Mesenchymal stem cell (in vitro differentiated cells and primary cell): Measurements from ENCODE around the gene MRO. TPM values are rescaled to one million over a fixed set of nuclear protein-coding genes. Genes with fewer than 3 reads are reported as not detected.

Experiments
- DNase-seq: peaks from one replicate; pipeline ENCODE4 v3.0.0-alpha.2; 2013
- H2AFZ ChIP-seq: one replicate; pipeline ENCODE4 v1.6.1; 2013; ENCODE audit warnings: low read depth, mild to moderate bottlenecking, control low read depth, inconsistent platforms, low read length, moderate library complexity
- H2AK5ac ChIP-seq: 2 replicates; pipeline ENCODE4 v1.6.1; 2013; ENCODE audit warnings: low read length, moderate library complexity, mild to moderate bottlenecking, inconsistent platforms; ENCODE audit not compliant: severe bottlenecking
- H2BK120ac ChIP-seq: one replicate; pipeline ENCODE4 v1.6.1; 2013; ENCODE audit warnings: low read depth, mild to moderate bottlenecking, inconsistent platforms, low read length, moderate library complexity
- H2BK12ac ChIP-seq, 2 experiments: one replicate each; pipeline ENCODE4 v1.6.1; 2013; ENCODE audit warnings: inconsistent platforms in 2 of 2, low read length in 2 of 2, mild to moderate bottlenecking in 2 of 2, moderate library complexity in 2 of 2, control low read depth in 1 of 2
- H2BK15ac ChIP-seq: one replicate; pipeline ENCODE4 v1.6.1; 2013; ENCODE audit warnings: mild to moderate bottlenecking, low read depth, inconsistent platforms; ENCODE audit not compliant: poor library complexity, severe bottlenecking
- H2BK5ac ChIP-seq: 2 replicates; pipeline ENCODE4 v1.6.1; 2013; ENCODE audit warnings: low read depth, mild to moderate bottlenecking, low read length, control low read depth, inconsistent platforms; ENCODE audit not compliant: poor library complexity, severe bottlenecking
- H3K14ac ChIP-seq, 2 experiments: one replicate each; pipeline ENCODE4 v1.6.1; 2013; ENCODE audit warnings: inconsistent platforms in 2 of 2, low read length in 2 of 2, control low read depth in 1 of 2, mild to moderate bottlenecking in 1 of 2, moderate library complexity in 1 of 2
- H3K18ac ChIP-seq, 2 experiments: one replicate each; pipeline ENCODE4 v1.6.1; 2013; ENCODE audit warnings: inconsistent platforms in 2 of 2, low read length in 2 of 2, control low read depth in 1 of 2, low read depth in 1 of 2, mild to moderate bottlenecking in 1 of 2
- H3K23ac ChIP-seq, 2 experiments: one replicate each; pipeline ENCODE4 v1.6.1; 2013; ENCODE audit warnings: inconsistent platforms in 2 of 2, low read length in 2 of 2, mild to moderate bottlenecking in 2 of 2, moderate library complexity in 2 of 2, control low read depth in 1 of 2
- H3K27ac ChIP-seq: 2 replicates; pipeline ENCODE4 v1.5.1; 2013; ENCODE audit warnings: mild to moderate bottlenecking, moderate library complexity, low read length, control low read depth, inconsistent platforms; ENCODE audit not compliant: poor library complexity, severe bottlenecking
- H3K27me3 ChIP-seq, 2 experiments: 2 replicates each; pipeline versions ENCODE4 v1.6.1 to v1.7.0; 2013; ENCODE audit warnings: low read length in 2 of 2, mild to moderate bottlenecking in 2 of 2, moderate library complexity in 2 of 2, control low read depth in 1 of 2, inconsistent platforms in 1 of 2; ENCODE audit not compliant: control insufficient read depth in 1 of 2, insufficient read depth in 1 of 2
- H3K36me3 ChIP-seq, 2 experiments: 2 replicates each; pipeline versions ENCODE4 v1.6.1 to v1.7.0; 2013; ENCODE audit warnings: low read length in 2 of 2, control low read depth in 1 of 2, inconsistent platforms in 1 of 2, low read depth in 1 of 2, mild to moderate bottlenecking in 1 of 2; ENCODE audit not compliant: insufficient read depth in 2 of 2, control insufficient read depth in 1 of 2
- H3K4ac ChIP-seq, 2 experiments: one replicate each; pipeline ENCODE4 v1.6.1; 2013; ENCODE audit warnings: inconsistent platforms in 2 of 2, low read length in 2 of 2, mild to moderate bottlenecking in 2 of 2, moderate library complexity in 2 of 2, control low read depth in 1 of 2, low read depth in 1 of 2
- H3K4me1 ChIP-seq: 2 replicates; pipeline ENCODE4 v1.6.1; 2013; ENCODE audit warnings: low read depth, low read length, control low read depth; ENCODE audit not compliant: control insufficient read depth, insufficient read depth
- H3K4me2 ChIP-seq: 2 replicates; pipeline ENCODE4 v1.6.1; 2013; ENCODE audit warnings: low read length, mild to moderate bottlenecking, inconsistent platforms; ENCODE audit not compliant: poor library complexity, severe bottlenecking
- H3K4me3 ChIP-seq, 2 experiments: 2 replicates each; pipeline versions ENCODE4 v1.5.1 to v1.7.0; 2013; ENCODE audit warnings: low read length in 2 of 2, mild to moderate bottlenecking in 2 of 2, control low read depth in 1 of 2, low read depth in 1 of 2; ENCODE audit not compliant: insufficient read depth in 1 of 2
- H3K79me1 ChIP-seq: replicated peaks from 2 replicates; pipeline ENCODE4 v1.6.1; 2013; ENCODE audit warnings: mild to moderate bottlenecking, control low read depth, low read length, inconsistent platforms; ENCODE audit not compliant: poor library complexity, severe bottlenecking
- H3K9ac ChIP-seq: 2 replicates; pipeline ENCODE4 v1.7.0; 2013; ENCODE audit warnings: mild to moderate bottlenecking, low read length, moderate library complexity
- H3K9me3 ChIP-seq: 2 replicates; pipeline ENCODE4 v1.7.0; 2013; ENCODE audit warnings: mild to moderate bottlenecking, low read length; ENCODE audit not compliant: control insufficient read depth
- H4K8ac ChIP-seq: one replicate; pipeline ENCODE4 v1.6.1; 2013; ENCODE audit warnings: inconsistent platforms, mild to moderate bottlenecking, low read length, moderate library complexity
- H4K91ac ChIP-seq: one replicate; pipeline ENCODE4 v1.6.1; 2013; ENCODE audit warnings: mild to moderate bottlenecking, low read length, inconsistent platforms
- WGBS: methylation state at CpG from one replicate; pipeline ENCODE4 v1.1.7; 2013; ENCODE audit warnings: mixed read lengths; 5-methylcytosine and 5-hydroxymethylcytosine counted together
- polyA plus RNA-seq, 2 experiments: library from polyadenylated mRNA; stranded (reverse); fragments of 200-250 nt; gene quantifications; one replicate each; pipeline ENCODE4 v1.2.3, GENCODE V29; 2013

The MRO gene
- polyA plus RNA-seq (2013, experiment 1 of 2): not detected
- 0.10 TPM for polyA plus RNA-seq (2013, experiment 2 of 2)

- Histone ChIP-seq H2BK15ac (peak within 1 kb of the TSS; percentile 28), H3K4me2 (peak within 1 kb of the TSS; percentile 72), H2BK12ac (no peak within 1 kb of the TSS), H3K4me1 (peaks cover 8% of the 10 kb centered on the region), H2BK120ac (no peak within 1 kb of the TSS), H3K36me3 (no peaks in the 10 kb centered on the region), H3K79me1 (no peaks in the 10 kb centered on the region), H4K8ac (no peak within 1 kb of the TSS), H2AK5ac (no peak within 1 kb of the TSS), H3K4me3 (peak within 1 kb of the TSS in 1 of 2 experiments; percentile 76), H4K91ac (no peak within 1 kb of the TSS), H3K23ac (no peak within 1 kb of the TSS), H3K27me3 (no peaks in the 10 kb centered on the region), H3K9me3 (no peaks in the 10 kb centered on the region), H3K4ac (no peak within 1 kb of the TSS), H3K27ac (no peak within 1 kb of the TSS), H3K14ac (no peak within 1 kb of the TSS), H3K9ac (peak within 1 kb of the TSS; percentile 76), H2BK5ac (no peak within 1 kb of the TSS), H3K18ac (no peak within 1 kb of the TSS), H2AFZ (peak within 1 kb of the TSS; percentile 95)
- peak; percentile 70 for DNase-seq
- 11% methylated on average over 24 of the region's 24 CpGs for WGBS
Measured at GRCh38 chr18:50819728-50820378, at the start of gene MRO. Gene MRO (minus strand): TSS chr18:50820016. CDS start chr18:50809400, 10,616 bp downstream.

DNA sequence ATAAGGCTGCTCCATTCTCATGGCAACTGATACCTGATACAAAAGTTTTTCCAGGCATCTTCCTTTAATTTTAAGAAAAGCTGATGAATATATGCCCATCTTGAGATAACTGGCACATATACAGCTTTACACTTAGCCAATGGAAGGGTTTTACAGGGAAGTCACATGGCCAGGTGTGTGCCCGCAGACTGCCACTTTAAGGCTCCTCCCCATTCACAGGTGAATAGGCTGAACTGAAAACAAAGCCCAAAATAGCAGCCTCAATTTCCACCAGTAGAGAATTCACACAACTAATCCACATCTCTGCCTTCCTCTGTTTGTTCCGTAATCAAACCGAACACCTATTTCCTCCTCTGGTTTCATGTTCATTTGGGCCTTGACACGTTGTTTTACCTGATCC is 49.3 kb upstream of the MRO start:
- Histone ChIP-seq H3K14ac (no peak overlapping the region), H2BK15ac (no peak overlapping the region), H3K36me3 (no peaks in the 10 kb centered on the region), H3K4me3 (no peak overlapping the region), H4K91ac (no peak overlapping the region), H3K9ac (no peak overlapping the region), H3K4ac (no peak overlapping the region), H3K27ac (no peak overlapping the region), H2BK120ac (no peak overlapping the region), H2AK5ac (peak overlapping the region; percentile 44), H3K79me1 (no peaks in the 10 kb centered on the region), H3K9me3 (no peaks in the 10 kb centered on the region), H3K18ac (no peak overlapping the region), H4K8ac (no peak overlapping the region), H2BK12ac (no peak overlapping the region), H3K23ac (no peak overlapping the region), H2AFZ (no peak overlapping the region), H3K4me1 (peaks cover 1% of the 10 kb centered on the region), H3K4me2 (no peak overlapping the region), H3K27me3 (no peaks in the 10 kb centered on the region), H2BK5ac (no peak overlapping the region)
- DNase-seq: no peak
- 91% methylated on average over 4 of the region's 4 CpGs for WGBS

GRCh38 chr18:50866765-50867164 is 46.9 kb upstream of the MRO start:
- Histone ChIP-seq H4K91ac (no peak overlapping the region), H3K36me3 (no peaks in the 10 kb centered on the region), H3K14ac (no peak overlapping the region), H2AFZ (no peak overlapping the region), H3K9me3 (no peaks in the 10 kb centered on the region), H2BK5ac (no peak overlapping the region), H3K4me2 (no peak overlapping the region), H3K27ac (no peak overlapping the region), H3K4ac (no peak overlapping the region), H3K23ac (no peak overlapping the region), H3K79me1 (no peaks in the 10 kb centered on the region), H2BK15ac (no peak overlapping the region), H3K18ac (no peak overlapping the region), H4K8ac (no peak overlapping the region), H2BK12ac (no peak overlapping the region), H2AK5ac (no peak overlapping the region), H3K9ac (no peak overlapping the region), H3K27me3 (no peaks in the 10 kb centered on the region), H3K4me1 (peaks cover 1% of the 10 kb centered on the region), H2BK120ac (no peak overlapping the region), H3K4me3 (no peak overlapping the region)
- no peak for DNase-seq

GRCh38 chr18:50863840-50864375 is 44.1 kb upstream of the MRO start:
- H3K4ac ChIP-seq: no peak overlapping the region
- H3K9ac ChIP-seq: no peak overlapping the region
- H3K27me3 ChIP-seq: peaks cover 7 to 9% of the 10 kb centered on the region in 2 experiments
- H2BK5ac ChIP-seq: no peak overlapping the region
- H2AFZ ChIP-seq: no peak overlapping the region
- H2BK120ac ChIP-seq: no peak overlapping the region
- H2BK12ac ChIP-seq: no peak overlapping the region
- H4K8ac ChIP-seq: no peak overlapping the region
- no peak overlapping the region for H3K23ac ChIP-seq
- no peak overlapping the region for H3K14ac ChIP-seq
- no peaks in the 10 kb centered on the region for H3K9me3 ChIP-seq
- DNase-seq: no peak
- no peaks in the 10 kb centered on the region for H3K79me1 ChIP-seq
- no peak overlapping the region for H3K4me3 ChIP-seq
- H2AK5ac ChIP-seq: no peak overlapping the region
- no peak overlapping the region for H4K91ac ChIP-seq
- H3K18ac ChIP-seq: no peak overlapping the region
- 51% methylated on average over 3 of the region's 4 CpGs for WGBS
- H3K4me1 ChIP-seq: peaks cover 1% of the 10 kb centered on the region
- H3K27ac ChIP-seq: no peak overlapping the region
- no peak overlapping the region for H3K4me2 ChIP-seq
- no peak overlapping the region for H2BK15ac ChIP-seq
- no peaks in the 10 kb centered on the region for H3K36me3 ChIP-seq
